ENCODE data around the gene VWA5B1. TPM values are rescaled to one million over a fixed set of nuclear protein-coding genes. Genes with fewer than 3 reads are reported as not detected.
A peak's percentile ranks its signal among the peaks of the same experiment; 100 is the strongest.

VWA5B1 gene
- polyA plus RNA-seq, 1 donor (not counting 4 experiments of a cell fraction or from before 2014, with no cell fraction given), result not detected

- H2AFZ ChIP-seq (ENCODE audit: control insufficient read depth, low read length), result no peak overlapping the region
- DNase-seq (ENCODE audit: low read depth, low spot score) (peak; percentile 15), FAIRE-seq (no peak)
- H3K4me1 ChIP-seq (ENCODE audit: control insufficient read depth, extremely low read depth, insufficient read depth, low read length), result peaks cover 19% of the 10 kb centered on the region
- dilution Hi-C loops (cut with MboI; ENCODE audit: extremely low pct_ligation_motif_present, low sequenced_read_pairs), result no loop called here
- no peaks in the 10 kb centered on the region for H3K9me3 ChIP-seq (ENCODE audit: control insufficient read depth, low read depth, low read length)
- H3K27ac ChIP-seq (ENCODE audit: control insufficient read depth, insufficient read depth, low read length), result no peak overlapping the region
- no peaks in the 10 kb centered on the region for H3K27me3 ChIP-seq (ENCODE audit: control insufficient read depth, extremely low read depth, insufficient read depth, low read length)
- no peaks in the 10 kb centered on the region for H3K9me1 ChIP-seq (ENCODE audit: control insufficient read depth, extremely low read depth, insufficient read depth, low read length)
- TF ChIP-seq, protein P1, sequence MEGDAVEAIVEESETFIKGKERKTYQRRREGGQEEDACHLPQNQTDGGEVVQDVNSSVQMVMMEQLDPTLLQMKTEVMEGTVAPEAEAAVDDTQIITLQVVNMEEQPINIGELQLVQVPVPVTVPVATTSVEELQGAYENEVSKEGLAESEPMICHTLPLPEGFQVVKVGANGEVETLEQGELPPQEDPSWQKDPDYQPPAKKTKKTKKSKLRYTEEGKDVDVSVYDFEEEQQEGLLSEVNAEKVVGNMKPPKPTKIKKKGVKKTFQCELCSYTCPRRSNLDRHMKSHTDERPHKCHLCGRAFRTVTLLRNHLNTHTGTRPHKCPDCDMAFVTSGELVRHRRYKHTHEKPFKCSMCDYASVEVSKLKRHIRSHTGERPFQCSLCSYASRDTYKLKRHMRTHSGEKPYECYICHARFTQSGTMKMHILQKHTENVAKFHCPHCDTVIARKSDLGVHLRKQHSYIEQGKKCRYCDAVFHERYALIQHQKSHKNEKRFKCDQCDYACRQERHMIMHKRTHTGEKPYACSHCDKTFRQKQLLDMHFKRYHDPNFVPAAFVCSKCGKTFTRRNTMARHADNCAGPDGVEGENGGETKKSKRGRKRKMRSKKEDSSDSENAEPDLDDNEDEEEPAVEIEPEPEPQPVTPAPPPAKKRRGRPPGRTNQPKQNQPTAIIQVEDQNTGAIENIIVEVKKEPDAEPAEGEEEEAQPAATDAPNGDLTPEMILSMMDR (optimal IDR thresholded peaks at IDR 0.05 in 1 of 3, IDR thresholded peaks at IDR 0.05 in 1 of 3, conservative IDR thresholded peaks at IDR 0.05 in 1 of 3; ENCODE audit: extremely low read depth in 1 of 3, insufficient read depth in 2 of 3, low read length in 3 of 3), result no peak
- no peak for TF ChIP-seq EZH2 (IDR thresholded peaks at IDR 0.05; ENCODE audit: low read length)
- no peaks in the 10 kb centered on the region for H3K79me2 ChIP-seq (ENCODE audit: control insufficient read depth, insufficient read depth, low read length)
- H3K9ac ChIP-seq (ENCODE audit: control insufficient read depth, extremely low read depth, insufficient read depth, low read length), result no peak overlapping the region
- H3K4me2 ChIP-seq (ENCODE audit: control insufficient read depth, extremely low read depth, insufficient read depth, low read depth, low read length), result no peak overlapping the region
- no peaks in the 10 kb centered on the region for H4K20me1 ChIP-seq (ENCODE audit: control insufficient read depth, extremely low read depth, insufficient read depth, low read length)
- H3K36me3 ChIP-seq (ENCODE audit: control insufficient read depth in 2 of 2, extremely low read depth in 1 of 2, insufficient read depth in 2 of 2, low read length in 2 of 2), result no peaks in the 10 kb centered on the region
- no peak overlapping the region for H3K4me3 ChIP-seq (ENCODE audit: control insufficient read depth in 2 of 3, extremely low read depth in 1 of 3, insufficient read depth in 2 of 3, low read depth in 1 of 3, low read length in 3 of 3)
Measured at GRCh38 chr1:20280341-20280740, 10.3 kb upstream of the VWA5B1 start.

GRCh38 chr1:20280906-20281305 is 9.8 kb upstream of the VWA5B1 start:
- Histone ChIP-seq H3K36me3 (ENCODE audit: control insufficient read depth in 2 of 2, extremely low read depth in 1 of 2, insufficient read depth in 2 of 2, low read length in 2 of 2) (no peaks in the 10 kb centered on the region), H3K79me2 (ENCODE audit: control insufficient read depth, insufficient read depth, low read length) (no peaks in the 10 kb centered on the region), H3K27me3 (ENCODE audit: control insufficient read depth, extremely low read depth, insufficient read depth, low read length) (no peaks in the 10 kb centered on the region), H4K20me1 (ENCODE audit: control insufficient read depth, extremely low read depth, insufficient read depth, low read length) (no peaks in the 10 kb centered on the region), H3K4me1 (ENCODE audit: control insufficient read depth, extremely low read depth, insufficient read depth, low read length) (peaks cover 19% of the 10 kb centered on the region), H3K27ac (ENCODE audit: control insufficient read depth, insufficient read depth, low read length) (no peak overlapping the region), H3K9ac (ENCODE audit: control insufficient read depth, extremely low read depth, insufficient read depth, low read length) (no peak overlapping the region), H3K9me1 (ENCODE audit: control insufficient read depth, extremely low read depth, insufficient read depth, low read length) (no peaks in the 10 kb centered on the region), H3K4me2 (ENCODE audit: control insufficient read depth, extremely low read depth, insufficient read depth, low read depth, low read length) (no peak overlapping the region), H2AFZ (ENCODE audit: control insufficient read depth, low read length) (no peak overlapping the region), H3K4me3 (ENCODE audit: control insufficient read depth in 2 of 3, extremely low read depth in 1 of 3, insufficient read depth in 2 of 3, low read depth in 1 of 3, low read length in 3 of 3) (no peak overlapping the region), H3K9me3 (ENCODE audit: control insufficient read depth, low read depth, low read length) (no peaks in the 10 kb centered on the region)
- FAIRE-seq, result no peak
- dilution Hi-C loops (cut with MboI; ENCODE audit: extremely low pct_ligation_motif_present, low sequenced_read_pairs), result no loop called here
- DNase-seq (ENCODE audit: low read depth, low spot score), result no peak
- no peak for TF ChIP-seq EZH2 (IDR thresholded peaks at IDR 0.05; ENCODE audit: low read length)
- TF ChIP-seq, protein P1 (optimal IDR thresholded peaks at IDR 0.05 in 1 of 3, IDR thresholded peaks at IDR 0.05 in 1 of 3, conservative IDR thresholded peaks at IDR 0.05 in 1 of 3; ENCODE audit: extremely low read depth in 1 of 3, insufficient read depth in 2 of 3, low read length in 3 of 3), result no peak

All from keratinocyte (primary cell).